Measurements from ENCODE around the gene SHOC2. TPM values are rescaled to one million over a fixed set of nuclear protein-coding genes. Genes with fewer than 3 reads are reported as not detected.

SHOC2 gene
- total RNA-seq, 1 donor from 2014 or later = 54.2 TPM

GRCh38 chr10:110978204-110978603 is 58.8 kb downstream of the SHOC2 start:
- intact Hi-C loops (cut with micrococcal nuclease) = no loop called here

GRCh38 chr10:110979611-110980010 is 60.2 kb downstream of the SHOC2 start:
- intact Hi-C loops (cut with micrococcal nuclease) = no loop called here

DNA sequence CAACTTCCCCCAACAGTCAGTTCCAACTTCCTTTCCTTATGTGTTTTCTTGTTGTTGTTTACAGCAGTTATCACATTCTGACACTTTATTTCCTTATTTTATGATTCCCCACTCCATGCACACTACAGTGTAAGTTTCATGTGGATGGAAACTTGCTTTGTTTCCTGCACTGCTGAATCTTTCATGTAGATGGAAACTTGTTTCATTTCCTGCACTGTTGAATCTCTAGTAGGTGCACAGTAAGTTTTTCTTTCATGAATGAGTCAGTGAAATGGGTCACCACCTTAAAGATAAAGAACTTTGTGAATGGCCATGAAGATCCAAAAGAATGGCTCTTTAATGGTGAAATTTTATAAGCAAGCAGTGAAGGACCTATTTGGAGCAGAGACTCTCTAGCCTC is 61.4 kb downstream of the SHOC2 start:
- intact Hi-C loops (cut with micrococcal nuclease) = no loop called here

GRCh38 chr10:110983466-110983865 is 64.1 kb downstream of the SHOC2 start:
- intact Hi-C loops (cut with micrococcal nuclease) = no loop called here

DNA sequence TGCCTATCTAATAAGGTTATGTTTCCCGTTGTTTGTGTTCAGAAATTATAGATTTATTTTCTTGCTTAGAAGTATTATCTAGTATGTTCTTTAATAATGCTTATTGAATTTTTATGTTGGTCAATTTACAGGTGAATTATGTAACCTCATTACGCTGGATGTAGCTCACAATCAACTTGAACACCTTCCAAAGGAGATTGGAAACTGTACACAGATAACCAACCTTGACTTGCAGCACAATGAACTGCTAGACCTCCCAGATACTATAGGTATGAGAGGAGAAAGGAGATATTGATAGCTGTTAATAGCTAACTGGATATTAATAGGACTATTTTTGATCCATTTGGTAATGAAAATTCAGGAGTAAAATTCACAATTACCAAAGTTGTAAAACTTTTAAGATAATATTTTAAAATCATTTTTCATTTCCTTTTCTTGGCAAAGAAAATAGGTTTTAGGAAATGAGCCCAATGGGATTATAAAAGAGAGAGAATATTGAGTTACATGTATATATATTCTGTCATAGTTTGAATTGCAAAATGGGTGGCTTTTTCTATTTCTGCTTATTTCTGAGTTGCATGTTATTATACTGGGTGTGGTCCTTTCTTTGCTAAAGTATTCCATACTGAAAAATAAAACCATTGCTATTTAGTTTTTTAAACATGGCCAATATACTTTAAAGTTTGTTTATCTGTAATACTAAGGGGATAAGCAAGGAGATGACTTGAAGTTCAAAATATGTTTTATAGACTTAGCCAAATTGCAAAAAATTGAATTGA is 66.3 kb downstream of the SHOC2 start:
- intact Hi-C loops (cut with micrococcal nuclease) = no loop called here

DNA sequence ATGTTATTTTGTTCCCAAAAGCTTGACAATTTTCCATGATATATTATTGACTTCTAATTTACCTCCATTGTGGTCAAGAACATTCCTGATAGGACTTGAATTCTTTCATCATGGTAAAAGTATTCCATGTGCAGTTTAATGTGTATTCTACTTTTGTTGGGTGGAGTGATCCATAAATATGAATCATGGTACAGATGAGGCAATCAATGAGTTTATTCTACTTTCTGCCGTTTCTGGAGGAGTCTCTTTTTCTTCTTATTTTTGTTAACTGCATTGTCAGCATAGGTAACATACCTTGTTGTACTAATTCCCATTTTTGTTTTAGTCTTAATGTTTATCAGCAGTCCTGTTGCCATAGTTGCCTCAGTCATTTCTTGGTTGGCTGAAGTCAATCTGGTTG is 69.6 kb downstream of the SHOC2 start:
- intact Hi-C loops (cut with micrococcal nuclease) = no loop called here

GRCh38 chr10:110992006-110992800 is 72.8 kb downstream of the SHOC2 start:
- intact Hi-C loops (cut with micrococcal nuclease) = loop anchor here (5.0 kb wide), 2 partner anchors 120 to 245 kb away; partner anchors contain the start of gene PDCD4

DNA sequence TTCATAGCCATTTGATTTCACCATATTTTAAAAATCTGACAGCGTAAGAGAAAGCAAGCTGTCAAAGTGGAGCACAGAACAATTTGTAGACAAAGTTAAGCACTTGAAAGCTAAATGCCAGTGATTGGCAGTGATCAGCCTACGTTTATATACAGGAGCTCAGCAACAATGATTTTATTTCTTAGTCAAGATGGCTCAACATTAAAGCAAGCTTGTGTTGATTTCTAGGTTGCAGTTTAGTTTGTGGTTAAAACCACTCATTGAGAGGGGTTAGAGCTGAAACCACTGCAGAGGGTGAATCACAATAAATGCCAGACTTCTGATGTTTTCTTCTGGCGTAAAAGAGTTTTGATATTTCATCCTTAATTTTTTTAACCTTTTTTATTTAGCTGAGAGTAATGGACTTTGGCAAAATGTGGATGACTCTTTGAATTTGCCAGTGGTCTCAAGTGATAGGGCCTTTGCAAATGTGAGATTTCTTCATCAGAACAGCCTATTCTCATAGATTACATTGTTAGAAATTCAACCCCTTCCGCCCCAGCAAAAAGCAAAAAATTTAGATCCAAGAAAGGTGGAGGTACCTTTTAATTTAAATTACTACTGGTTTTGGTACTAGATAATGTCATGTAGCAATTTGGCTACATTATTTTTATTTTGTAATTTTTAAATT is 73.8 kb downstream of the SHOC2 start:
- intact Hi-C loops (cut with micrococcal nuclease) = loop anchor here (1.0 to 5.0 kb wide), 3 partner anchors 73 to 246 kb away; partner anchors contain the start of gene PDCD4

GRCh38 chr10:110994406-110995086 is 75.1 kb downstream of the SHOC2 start:
- intact Hi-C loops (cut with micrococcal nuclease) = loop anchor here (5.0 kb wide), 2 partner anchors 122 to 247 kb away; partner anchors contain the start of gene PDCD4

- intact Hi-C loops (cut with micrococcal nuclease) = no loop called here
Observed at GRCh38 chr10:110995301-110995700, 75.9 kb downstream of the SHOC2 start.

DNA sequence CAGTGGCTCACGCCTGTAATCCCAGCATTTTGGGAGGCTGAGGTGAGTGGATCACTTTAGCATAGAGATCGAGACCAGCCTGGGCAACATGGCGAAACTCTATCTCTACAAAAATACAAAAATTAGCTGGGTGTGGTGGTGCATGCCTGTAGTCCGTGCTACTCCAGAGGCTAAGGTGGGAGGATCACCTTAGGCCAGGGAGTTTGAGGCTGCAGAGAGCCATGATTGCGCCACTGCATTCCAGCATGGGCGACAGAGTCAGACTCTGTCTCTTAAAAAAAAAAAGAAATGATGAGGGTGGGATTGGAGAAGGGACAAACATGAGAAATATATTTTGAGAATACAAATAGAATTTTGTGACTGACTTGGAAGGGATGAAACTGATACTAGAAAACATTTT is 76.9 kb downstream of the SHOC2 start:
- intact Hi-C loops (cut with micrococcal nuclease) = no loop called here

- intact Hi-C loops (cut with micrococcal nuclease) = no loop called here
Observed at GRCh38 chr10:111004016-111004415, 84.6 kb downstream of the SHOC2 start.

GRCh38 chr10:111007486-111007885 is 88.1 kb downstream of the SHOC2 start:
- intact Hi-C loops (cut with micrococcal nuclease) = no loop called here

- intact Hi-C loops (cut with micrococcal nuclease) = no loop called here
Observed at GRCh38 chr10:111015181-111015580, 95.8 kb downstream of the SHOC2 start.

- intact Hi-C loops (cut with micrococcal nuclease) = no loop called here
Observed at GRCh38 chr10:111017098-111017497, 97.7 kb downstream of the SHOC2 start.

- intact Hi-C loops (cut with micrococcal nuclease) = no loop called here
Observed at GRCh38 chr10:111018021-111018420, 98.6 kb downstream of the SHOC2 start.

DNA sequence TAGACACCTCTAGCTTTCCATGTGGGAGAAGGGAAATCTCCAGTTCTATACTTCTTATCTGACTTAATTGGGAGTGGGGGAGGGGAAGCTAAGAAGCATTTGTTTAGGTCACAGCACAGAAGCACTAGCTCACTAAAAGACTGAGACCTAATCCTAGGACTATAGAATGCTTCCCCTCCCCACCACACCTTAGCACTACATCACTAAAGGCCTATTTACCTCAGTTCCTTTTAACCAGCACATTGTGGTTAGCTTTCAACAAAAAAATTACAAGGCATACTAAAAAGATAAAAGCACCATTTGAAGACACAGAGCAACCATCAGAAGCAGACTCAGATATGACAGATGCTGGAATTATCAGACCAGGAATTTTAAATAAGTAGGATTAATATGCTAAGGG is 103.7 kb downstream of the SHOC2 start:
- intact Hi-C loops (cut with micrococcal nuclease) = no loop called here

- intact Hi-C loops (cut with micrococcal nuclease) = loop anchor here (1.0 kb wide), 1 partner anchor 111 kb away; the partner anchor contains the start of genes BBIP1 and SHOC2
Observed at GRCh38 chr10:111030042-111030750, 110.8 kb downstream of the SHOC2 start.

DNA sequence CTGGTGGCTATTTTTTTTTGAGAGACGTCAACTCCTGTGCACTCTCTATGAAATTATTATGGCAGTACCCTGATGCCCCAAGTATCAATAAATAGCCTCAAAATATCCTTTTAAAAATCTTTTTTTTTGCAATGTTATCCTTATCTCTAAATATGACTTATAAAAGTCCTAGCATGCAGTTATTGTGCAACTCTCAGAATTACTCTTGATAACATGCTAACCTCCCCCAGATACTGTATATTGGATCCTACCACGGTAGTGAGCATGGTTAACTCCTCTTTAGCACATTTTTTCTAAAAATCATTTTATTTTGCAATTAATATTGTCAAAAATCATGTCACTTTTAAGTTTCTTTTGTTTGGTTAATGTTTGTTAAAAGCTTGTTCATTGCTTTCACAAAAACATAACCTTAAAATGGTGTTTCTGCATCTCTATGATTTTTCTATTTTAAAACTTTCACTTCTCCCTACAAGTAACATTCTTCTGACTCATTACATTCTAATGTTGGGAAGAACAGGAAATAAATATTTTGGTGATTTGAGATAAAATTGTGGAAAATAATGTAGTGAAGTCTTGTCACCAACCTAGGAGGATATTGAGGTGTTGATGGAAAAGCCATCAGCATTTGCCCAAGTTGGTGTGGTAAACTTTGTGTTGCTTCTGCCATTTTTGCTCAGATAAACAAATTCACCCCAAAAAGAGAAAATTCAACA is 115.3 kb downstream of the SHOC2 start:
- intact Hi-C loops (cut with micrococcal nuclease) = no loop called here

DNA sequence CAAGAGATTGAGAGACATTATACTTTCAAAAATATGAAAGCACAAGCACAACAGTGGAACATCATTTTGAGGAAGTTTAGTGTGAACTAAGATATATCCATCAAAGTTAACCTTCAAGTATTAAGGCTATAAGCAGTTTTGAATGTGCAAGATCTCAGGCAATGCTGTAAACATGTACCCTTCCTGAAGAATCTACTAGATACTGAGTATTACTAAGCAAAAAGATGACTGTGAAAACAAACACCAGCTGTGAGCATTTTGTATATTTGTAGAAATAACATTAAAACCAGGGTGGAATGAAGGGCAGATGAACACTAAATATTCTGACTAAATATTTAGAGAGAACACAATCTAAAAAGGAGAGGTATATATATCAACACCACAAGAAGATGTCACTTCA is 116.1 kb downstream of the SHOC2 start:
- intact Hi-C loops (cut with micrococcal nuclease) = no loop called here

All from T-helper 1 cell treated with Interleukin-12 subunit alpha and Interleukin-12 subunit beta and Interleukin-4 antibody, amounts not matched to agents 30 ng/mL and 1 ng/mL, for 36 hours (primary cell).